Measurements from ENCODE around the gene DYNC2LI1.
"Not testable (repeated sequence)": the region's sequence is repeated elsewhere in the genome, so short reads cannot be mapped to it uniquely, and the experiment has no call there.

DYNC2LI1 gene

DNA sequence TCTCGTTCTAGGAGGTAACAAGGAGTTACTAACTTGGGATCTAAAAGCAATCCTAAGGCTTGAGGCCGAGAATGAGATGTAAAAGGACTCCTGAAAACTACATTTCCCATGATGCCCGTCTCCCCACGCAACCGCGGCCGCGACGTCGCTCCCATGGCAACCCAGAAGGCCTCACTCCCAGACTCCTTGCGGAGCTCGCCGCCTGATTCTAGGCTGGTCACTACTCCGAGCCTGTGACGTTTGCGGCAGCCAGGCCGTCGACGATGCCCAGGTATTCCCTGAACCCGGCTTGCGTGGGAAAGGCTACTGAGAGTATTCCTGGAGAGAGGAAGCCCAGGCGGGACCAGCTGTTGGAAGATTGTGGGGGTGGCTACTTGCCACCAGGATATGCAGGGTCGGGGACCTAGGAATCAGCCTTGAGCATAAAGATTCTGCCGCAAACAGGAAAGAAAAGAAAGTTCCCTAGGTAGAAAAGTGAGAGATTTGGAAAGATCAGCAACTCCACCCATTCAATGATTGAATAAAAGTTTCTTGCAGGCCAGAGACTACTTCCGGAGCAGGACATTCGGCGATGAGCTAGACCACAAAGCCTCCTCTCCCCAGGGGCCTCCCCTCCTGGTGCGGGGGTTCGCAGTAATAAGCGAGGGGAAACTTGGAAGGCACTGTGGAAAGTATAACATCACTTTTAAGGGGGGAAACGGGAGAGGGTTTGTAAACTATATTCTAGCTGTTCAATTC lies at the start of gene DYNC2LI1:
Gene DYNC2LI1, plus strand, starts transcription at position 164 of the 738 bp plus-strand sequence. Its CDS starts 100 bp downstream, at position 264.
- DNase-seq, result peak; percentile 82 to 83

DNA sequence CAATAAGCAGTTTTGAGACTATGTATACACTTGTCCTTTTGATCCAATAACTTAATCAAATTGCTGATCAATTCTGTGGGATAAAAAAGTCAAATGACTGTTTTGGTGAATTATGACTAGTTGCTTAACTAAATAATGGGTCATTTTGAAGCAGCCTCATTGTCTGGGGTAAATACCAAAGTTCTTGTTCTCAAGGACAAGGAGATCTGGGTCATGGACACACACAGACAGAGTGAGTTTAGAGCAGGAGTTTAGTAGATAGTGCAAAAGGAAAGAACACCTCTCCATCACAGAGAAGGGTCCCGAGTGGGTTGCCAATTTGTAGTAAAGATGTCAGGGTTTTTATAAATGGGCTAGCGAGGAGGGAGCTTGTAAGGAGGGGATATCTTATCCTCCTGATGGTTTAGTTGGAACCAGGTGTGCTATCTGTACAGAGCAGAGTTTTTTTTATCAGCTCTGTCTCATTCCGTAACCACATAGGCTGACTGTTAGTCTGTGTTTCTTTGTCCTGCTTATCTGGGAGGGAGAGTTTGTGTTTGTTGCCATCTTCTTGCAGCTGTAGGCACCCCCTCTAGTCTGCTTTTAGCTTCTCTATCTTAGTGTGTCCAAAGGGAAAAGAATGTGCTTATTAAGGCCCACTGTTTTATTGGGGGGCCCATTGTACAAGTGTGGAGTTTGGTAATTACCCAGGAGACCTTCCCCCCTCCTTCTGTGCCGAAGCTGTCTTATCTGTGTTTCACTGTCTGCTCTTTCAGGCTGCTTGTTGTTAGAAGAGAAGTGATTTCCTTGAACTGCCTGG lies 48.9 kb upstream of the DYNC2LI1 start:
- DNase-seq, result no peak

DNA sequence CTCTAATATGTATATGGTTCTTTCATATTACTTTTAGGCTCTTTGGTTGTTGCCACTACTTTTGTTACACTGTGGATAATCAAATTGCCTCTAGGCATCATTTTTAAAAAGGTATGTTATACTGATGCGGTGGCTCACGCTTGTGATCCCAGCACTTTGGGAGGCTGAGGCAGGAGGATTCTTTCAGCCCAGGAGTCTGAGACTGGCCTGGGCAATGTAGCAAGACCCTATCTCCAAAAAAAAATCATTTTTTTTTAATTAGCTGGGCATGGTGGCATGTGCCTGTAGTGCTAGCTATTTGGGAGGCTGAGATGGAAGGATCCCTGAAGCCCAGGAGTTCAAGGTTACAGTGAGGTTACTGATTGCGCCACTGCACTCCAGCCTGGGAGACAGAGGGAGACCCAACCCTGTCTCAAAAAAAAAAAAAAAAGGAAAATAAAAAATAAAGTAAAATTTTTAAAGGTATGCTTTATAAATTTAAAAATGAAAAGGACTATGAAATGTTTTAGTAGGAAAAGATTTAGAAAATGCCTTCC lies 48.1 kb upstream of the DYNC2LI1 start:
- DNase-seq, result no peak

DNA sequence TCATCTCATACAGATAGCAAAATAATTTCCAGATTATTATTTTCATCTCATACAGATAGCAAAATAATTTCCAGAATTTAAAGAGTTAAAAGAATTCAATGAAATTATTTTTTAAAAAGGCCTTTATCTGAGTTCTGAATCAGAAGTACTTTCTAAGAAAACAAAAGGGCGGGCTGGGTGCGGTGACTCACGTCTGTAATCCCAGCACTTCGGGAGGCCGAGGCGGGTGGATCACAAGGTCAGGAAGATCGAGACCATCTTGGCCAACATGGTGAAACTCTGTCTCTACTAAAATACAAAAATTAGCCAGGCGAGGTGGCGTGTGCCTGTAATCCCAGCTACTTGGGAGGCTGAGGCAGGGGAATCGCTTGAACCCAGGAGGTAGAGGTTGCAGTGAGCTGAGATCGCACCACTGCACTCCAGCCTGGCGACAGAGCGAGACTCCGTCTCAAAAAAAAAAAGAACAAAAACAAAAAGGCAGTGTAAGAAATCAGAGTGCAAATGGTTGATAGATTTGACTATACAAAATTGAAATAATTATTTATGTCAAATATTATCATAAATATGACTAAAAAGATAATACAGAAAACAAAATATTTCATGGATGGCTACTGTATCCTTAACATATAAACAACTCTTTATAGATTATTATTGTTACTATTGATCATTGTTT lies 46.7 kb upstream of the DYNC2LI1 start:
- DNase-seq, result not testable (repeated sequence)

DNA sequence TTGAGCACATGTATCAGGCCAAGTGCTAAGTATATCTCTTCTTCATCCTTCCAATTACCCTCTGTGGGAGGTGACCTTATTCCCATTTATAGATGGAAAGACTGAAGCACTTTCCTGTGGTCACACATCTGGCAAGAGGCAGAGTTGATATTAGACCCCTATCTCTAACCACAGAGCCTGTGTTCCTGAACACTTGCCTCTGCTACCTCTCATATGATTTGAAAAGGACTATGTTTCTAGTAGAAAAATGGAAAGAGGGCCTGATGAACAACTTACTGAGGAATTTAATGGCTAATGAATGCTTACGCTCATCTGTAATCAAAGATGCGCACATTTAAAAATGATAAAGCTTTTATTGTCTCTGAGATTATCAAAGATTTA lies 46.2 kb upstream of the DYNC2LI1 start:
- DNase-seq, result no peak

DNA sequence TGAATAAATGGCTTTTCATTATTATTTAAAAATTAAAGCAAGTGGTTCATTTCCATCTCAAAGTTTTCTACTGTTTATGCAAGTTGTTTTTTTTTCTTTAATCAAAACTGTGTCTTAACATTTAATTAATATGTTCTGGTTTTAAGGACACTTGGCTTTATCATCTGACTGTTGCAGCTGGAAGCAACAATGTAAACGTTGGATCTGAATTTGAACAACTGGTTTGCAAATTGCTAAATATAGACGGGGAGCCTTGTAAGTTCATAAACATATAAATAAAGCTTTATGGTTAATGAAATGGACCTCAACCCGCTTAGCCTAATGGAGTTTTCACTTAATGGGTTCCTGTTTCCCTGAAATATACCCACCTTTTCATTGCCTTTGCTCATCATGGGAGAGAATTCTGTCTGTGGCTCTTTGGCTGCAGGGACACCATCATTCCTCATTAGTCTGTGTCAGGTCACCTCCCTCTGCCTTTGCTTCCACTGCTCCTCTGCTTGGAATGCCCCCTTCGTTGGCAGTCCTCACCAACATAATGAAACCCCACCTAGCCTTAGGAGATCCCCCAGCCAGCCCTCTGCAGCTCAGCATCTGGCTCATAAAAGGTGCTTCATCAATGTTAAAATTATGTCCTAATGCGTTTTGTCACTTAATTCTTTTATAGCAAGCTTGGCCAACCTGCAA lies 44.2 kb upstream of the DYNC2LI1 start:
- no peak for DNase-seq

DNA sequence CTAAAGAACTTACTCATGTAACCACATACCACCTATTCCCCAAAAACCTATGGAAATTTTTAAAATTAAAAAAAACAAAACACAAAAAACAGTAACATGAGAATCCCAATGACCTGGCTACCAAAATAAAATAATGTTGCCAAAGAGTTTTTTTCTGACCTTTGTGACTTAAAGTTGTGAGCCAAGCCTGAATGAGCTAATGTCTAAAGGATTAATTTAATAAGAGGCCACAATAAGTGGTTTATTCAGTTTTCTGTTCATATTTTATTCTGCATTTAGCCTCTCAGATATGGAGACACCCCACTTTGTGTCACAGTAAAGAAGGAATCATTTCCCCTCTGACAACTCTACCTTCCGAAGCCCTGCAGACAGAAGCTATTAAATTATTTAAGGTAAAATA lies 42.6 kb upstream of the DYNC2LI1 start:
- DNase-seq, result no peak

DNA sequence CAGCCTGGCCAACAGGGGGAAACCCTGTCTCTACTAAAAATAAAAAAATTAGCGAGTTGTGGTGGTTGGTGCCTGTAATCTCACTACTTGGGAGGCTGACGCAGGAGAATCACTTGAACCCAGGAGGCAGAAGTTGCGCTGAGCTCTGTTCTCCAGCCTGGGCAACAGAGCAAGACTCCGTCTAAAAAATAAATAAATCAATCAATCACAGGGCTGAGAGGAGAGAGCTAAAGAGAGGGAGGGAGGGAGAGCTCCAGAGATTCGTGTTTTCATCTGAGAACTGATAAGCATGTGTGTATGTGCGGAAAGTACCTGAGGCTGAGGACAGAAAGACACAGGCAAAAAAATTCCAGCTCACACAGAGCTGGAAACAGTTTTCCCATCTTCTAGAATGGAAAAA lies 37.2 kb upstream of the DYNC2LI1 start:
- no peak for DNase-seq

DNA sequence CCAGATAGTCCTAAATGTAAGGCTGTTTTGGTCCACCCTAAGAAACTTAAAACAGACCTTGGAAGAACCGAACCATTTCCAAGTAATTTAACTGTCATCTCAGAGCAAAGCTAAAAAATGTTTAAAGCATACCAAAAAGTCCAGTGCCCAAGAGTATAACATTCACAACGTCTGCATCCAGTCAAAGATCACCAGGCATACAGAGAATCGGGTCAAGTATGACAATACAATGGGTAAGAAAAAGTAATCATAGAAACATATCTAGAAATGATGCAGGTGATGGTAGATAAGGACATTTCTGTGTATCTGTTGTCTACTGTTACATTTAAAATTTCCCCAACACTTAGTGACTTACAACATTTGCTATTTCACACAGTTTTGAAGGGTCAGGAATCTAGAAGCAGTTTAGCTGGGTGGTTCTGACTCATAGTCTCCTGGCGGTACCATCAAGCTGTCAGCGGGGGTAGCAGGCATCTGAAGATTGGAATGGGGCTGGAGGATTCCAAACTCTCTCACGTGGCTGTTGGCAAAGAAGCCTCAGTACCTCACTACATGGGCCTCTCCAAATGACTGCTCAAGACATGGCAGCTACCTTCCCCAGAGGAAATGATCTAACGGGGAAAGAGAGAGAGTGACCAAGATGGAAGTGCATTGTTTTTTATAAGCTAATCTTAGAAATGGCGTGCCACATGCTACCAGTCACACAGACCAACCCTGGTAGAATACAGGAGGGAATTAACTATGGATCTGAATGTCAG lies 36.6 kb upstream of the DYNC2LI1 start:
- DNase-seq, result no peak

DNA sequence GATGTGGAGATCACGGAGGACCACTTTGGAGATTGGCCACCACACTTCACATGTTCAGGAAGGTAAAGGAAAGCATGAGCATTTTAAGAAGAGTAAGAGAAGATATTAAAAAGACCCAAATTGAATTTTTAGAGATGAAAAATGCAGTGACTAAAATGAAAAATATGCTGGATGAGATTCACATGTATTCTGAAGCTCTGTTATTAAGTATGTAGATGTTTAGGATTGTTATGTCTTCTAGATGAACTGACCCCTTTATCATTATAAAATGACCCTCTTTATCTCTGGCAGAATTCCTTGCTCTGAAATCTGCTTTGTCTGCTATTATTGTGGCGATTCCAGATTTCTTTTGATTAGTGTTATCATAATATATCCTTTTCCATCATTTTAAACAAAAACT lies 36.0 kb upstream of the DYNC2LI1 start:
- no peak for DNase-seq

DNA sequence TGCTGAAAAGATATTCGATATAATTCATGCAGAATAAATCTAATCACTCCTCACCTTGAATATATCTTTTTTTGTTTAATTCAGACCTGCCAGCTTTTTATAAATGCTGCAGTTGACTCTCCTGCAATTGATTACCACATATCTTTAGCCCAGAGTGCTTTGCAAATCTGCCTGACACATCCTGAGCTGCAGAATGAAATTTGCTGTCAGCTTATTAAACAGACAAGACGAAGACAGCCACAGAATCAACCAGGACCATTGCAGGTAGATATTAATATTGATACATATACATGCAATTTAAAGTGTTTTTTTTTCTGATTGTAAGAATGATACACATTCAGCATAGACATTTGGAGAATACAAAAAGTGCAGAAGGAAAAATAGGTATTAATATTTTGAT lies 35.6 kb upstream of the DYNC2LI1 start:
- no peak for DNase-seq

DNA sequence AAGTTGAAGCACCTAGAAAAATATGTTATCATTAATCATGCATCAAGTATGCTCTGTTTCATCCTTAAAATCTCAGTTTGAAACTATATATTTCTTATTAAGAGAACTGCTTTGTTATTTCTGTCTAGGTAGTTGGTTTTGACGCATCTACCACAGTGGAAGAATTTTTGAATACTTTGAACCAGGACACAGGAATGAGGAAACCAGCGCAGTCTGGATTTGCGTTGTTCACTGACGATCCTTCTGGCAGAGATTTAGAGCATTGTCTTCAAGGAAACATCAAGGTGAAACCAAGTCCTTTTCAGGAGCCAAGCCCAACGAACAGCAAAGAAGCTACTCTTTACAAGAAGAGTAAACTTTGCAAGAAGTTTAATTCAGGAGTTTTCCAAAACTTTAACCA lies 30.1 kb upstream of the DYNC2LI1 start:
- DNase-seq, result no peak

DNA sequence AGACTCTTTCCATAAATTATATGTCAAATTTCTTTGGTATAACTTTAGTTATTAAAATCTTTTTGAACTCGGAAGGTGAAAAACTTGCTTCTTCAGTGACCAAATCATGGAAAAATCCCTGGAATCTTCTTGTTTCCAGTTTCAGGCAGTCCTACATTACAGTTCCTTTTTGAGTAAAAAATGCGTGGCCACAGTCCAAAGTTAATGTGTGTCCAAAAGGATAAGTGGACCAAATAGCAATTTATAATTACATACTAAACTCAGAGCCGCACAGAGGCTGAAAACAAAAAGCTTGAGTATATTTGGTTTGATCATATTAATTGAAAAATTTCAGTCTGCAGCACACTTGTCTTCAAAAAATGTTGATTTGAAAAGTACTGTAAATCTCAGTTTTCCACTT lies 28.4 kb upstream of the DYNC2LI1 start:
- DNase-seq, result no peak

DNA sequence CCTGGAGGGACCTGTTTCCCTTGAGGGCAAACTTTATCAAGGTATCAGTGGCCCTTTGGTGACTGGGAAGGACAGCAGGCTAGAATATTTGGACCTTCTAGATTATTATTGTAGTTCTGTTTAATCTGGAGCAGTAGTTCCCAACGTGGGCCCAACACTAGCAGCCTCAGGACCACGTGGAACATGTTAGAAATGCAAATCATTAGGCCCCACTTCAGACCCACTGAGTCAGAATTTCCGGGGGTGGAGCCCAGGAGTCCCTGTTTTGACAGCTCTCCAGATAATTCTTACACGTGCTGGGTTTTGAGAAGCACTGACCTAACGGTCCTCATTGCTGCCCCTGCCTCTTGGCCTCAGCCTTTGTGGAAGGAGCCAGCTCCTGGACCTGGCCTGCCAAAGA lies 25.5 kb upstream of the DYNC2LI1 start:
- DNase-seq, result no peak

DNA sequence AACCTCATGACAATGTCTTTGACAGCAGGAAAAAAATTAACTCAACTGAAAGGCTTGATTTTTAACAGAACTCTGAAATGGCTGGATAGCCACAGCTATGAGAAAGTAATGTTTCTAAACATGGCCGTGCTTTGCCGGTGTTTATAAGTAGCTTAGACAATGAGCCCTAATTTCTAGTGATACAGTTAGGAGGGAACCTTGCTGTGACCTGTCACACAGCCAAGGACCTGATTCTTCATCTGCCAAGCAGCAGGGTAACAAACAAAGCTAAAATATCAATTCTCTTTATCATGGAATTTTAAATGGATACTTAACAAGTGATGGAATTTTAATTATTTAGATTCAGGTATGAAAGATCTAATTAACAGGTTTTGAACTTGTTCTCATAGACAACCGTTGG lies 24.3 kb upstream of the DYNC2LI1 start:
- DNase-seq, result no peak

DNA sequence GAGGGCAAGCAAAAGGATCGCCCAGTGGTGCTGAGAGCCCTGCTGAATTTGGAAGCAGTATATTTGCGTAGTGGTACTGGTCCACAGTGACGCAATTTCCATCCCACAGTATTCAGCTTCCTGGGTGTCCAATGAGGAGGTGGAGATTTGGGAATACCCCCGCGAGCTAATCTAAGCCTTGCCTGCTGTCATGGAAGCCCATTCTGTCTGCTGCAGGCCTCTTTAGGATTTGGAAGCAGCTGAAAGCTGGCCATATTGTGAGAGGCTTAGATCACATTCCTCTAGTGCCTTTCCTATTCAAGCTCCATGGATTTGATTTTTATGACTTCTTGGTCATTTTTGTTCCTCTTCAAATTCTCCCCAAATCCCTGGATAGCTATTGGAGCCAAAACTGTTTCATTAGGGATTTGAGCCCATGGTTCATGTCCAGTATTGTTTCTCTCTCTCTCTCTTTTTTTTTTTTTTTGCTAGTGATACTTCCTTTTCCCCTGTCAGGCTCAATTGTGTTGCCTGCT lies 22.3 kb upstream of the DYNC2LI1 start:
- no peak for DNase-seq

DNA sequence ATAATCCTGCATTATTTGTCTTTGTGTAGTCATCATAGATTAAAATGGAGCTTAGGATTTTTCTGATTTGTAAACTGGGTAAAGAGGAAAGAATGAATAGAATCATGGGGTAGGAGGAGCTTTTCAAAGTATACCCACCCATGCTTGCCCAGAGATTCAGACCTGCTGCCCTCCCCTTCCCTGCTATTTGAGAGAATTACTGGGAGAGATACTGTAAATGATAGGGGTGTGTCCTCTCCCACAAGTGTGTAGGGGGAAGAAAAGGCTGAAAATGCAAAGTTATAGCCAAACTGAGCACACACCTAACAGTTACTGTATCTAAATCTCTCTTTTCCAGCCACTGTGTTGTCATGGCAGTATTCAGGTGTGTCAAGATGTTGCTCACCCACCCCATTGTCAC lies 21.5 kb upstream of the DYNC2LI1 start:
- no peak for DNase-seq

DNA sequence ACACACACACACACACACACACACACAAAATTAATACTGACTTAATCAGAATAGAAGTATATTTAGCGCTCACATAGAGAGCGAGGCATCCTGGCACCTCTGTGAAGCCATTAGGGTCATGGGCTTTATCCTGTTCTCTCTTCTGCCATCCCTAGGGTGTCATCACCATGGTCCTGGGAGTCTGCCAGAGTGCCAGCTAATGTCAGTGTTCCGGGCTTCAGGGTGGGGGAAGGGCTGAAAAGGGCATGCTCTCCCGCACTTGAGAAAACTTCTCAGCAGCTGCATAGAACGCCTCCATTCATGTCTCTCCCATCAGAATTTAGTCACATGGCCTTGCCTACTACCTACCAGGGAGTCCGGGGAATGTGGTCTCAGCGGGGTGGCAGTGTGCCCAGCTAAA lies 19.7 kb upstream of the DYNC2LI1 start:
- no peak for DNase-seq

DNA sequence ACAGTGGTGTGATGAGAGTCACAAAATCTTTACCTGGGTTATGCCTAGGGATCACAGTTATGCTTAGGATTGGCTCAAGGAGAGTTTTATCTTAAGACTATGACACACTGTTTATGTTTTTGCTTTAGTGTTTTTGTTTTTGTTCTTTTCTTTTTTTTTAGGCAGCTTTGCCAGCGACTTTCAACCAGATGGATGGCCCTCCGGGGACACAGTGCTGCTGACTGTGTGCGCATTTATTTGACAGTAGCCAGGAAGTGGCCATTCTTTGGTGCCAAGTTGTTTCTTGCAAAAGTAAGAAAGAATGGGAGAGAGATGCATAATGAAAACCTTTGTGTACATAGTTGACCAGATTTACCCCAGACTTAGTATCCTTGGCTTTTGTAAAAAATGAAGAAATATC lies 15.1 kb upstream of the DYNC2LI1 start:
- no peak for DNase-seq

DNA sequence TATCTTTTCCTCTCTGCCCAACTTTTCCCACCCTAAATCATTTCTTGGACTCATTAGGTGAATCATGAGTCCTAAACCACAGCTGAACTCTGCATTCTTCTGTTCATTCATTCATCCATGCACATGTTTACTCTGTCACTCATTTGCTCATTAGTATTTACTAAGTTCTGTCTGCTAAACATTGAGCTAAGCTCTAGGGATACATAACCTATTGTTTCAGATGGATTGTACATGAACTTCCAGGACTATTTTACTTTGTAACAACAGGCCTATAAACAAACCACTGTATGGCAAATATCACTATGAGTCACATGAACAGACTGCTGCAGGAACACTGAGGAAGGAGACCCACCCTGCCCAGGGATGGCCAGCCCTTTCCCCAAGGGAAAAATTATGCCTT lies 14.6 kb upstream of the DYNC2LI1 start:
- no peak for DNase-seq

DNA sequence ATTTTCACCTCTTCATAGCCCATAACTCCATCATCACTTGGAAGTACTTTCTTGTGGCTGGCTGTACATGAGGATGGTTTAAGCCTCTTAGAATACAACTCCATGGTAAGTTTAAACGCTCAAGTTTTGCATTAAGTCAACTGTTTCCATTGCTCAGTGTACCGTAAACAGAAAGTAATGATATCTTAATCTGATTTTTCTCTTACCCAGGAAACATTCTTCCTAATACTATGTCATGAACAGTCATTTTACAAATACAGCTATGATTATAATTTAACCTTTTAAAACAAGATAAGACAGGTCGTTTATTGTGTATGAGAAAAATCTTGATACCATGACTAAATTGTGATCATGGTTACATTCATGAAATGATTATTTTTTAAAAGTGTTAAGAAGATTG lies 11.6 kb upstream of the DYNC2LI1 start:
- DNase-seq, result no peak

DNA sequence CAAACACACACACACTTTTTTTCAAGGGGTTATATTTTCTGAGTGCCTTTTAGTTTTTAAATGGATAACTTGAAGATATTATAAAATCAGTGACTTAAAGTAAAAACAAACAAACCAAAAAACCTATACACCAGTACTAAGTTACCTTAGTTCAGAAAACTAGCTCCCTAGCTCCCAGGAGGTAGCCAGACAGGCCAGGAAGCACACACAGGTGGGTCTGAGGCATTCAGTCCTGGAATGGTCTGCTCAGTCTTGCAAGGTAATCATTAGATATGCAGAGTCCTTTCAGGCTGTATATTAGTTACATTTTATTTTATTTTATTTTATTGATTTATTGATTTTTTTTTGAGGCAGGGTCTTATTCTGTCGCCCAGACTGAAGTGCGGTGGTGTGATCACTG lies 10.7 kb upstream of the DYNC2LI1 start:
- no peak for DNase-seq

Measured in AML-193 (cell line).